Tibial artery (tissue), 4 donors: ENCODE data around the gene TEAD2.
"Not testable (repeated sequence)": the region's sequence is repeated elsewhere in the genome, so short reads cannot be mapped to it uniquely, and the experiment has no call there.

ENCODE experiments used
- DNase-seq, 2 donors: peaks; one replicate each; pipeline ENCODE4 v3.0.0-alpha.2; 2019
- H3K27ac ChIP-seq, 2 donors: fragments of 200-600 bp; sonication (generic) in 1 of 2; 1 replicate in 1 of 2; 2 replicates in 1 of 2; pipeline ENCODE4 v1.5.1; 2018 to 2019; ENCODE audit warnings: mild to moderate bottlenecking in 1 of 2
- H3K27me3 ChIP-seq, 2 donors: fragments of 200-600 bp; sonication (generic) in 1 of 2; one replicate each; pipeline versions ENCODE4 v1.5.1 to v1.6.0; 2016 to 2019
- H3K36me3 ChIP-seq, 3 donors: fragments of 200-600 bp; sonication (generic) in 2 of 3; one replicate each; pipeline ENCODE4 v1.5.1; 2016 to 2019; ENCODE audit warnings: mild to moderate bottlenecking in 2 of 3
- H3K4me1 ChIP-seq, 4 donors: fragments of 200-600 bp; sonication (generic) in 2 of 4; 1 replicate in 3 of 4; 2 replicates in 1 of 4; pipeline ENCODE4 v1.5.1; 2016 to 2019
- H3K4me3 ChIP-seq, 2 donors: fragments of 200-600 bp; sonication (generic) in 1 of 2; 1 replicate in 1 of 2; 2 replicates in 1 of 2; pipeline ENCODE4 v1.5.1; 2018 to 2019; ENCODE audit warnings: mild to moderate bottlenecking in 2 of 2
- H3K9me3 ChIP-seq, 3 donors: fragments of 200-600 bp; sonication (generic) in 1 of 3; one replicate each; pipeline ENCODE4 v1.5.1; 2016 to 2019
- CTCF ChIP-seq, 2 experiments: fragments of 200-600 bp in 1 of 2; fragments of 450-650 bp in 1 of 2; IDR thresholded peaks; one replicate each; pipeline ENCODE4 v1.5.1; 2017 to 2019; ENCODE audit warnings: antibody characterized with exemption in 2 of 2, mild to moderate bottlenecking in 1 of 2, moderate library complexity in 1 of 2
- intact Hi-C: fragments of 100-400 bp; cut with DNase I; formaldehyde crosslinking; loops from one replicate; pipeline ENCODE4 v1.15.0; 2023; ENCODE audit warnings: low total_unique reads

The TEAD2 gene

GRCh38 chr19:49380391-49380790, 18.2 kb upstream of the TEAD2 start:
- Histone ChIP-seq H3K36me3 (no peaks in the 10 kb centered on the region), H3K27me3 (peaks cover 0 to 21% of the 10 kb centered on the region in 2 donors), H3K9me3 (peaks cover 0 to 14% (median 10%) of the 10 kb centered on the region in 3 donors), H3K4me1 (no peaks in the 10 kb centered on the region), H3K27ac (no peak overlapping the region), H3K4me3 (no peak overlapping the region)
- intact Hi-C loops, result no loop called here
- no peak for TF ChIP-seq CTCF (IDR thresholded peaks at IDR 0.05)
- DNase-seq, result no peak

- TF ChIP-seq CTCF (IDR thresholded peaks at IDR 0.05), result no peak
- intact Hi-C loops, result no loop called here
- Histone ChIP-seq H3K9me3 (peaks cover 0 to 14% (median 10%) of the 10 kb centered on the region in 3 donors), H3K27me3 (peaks cover 0 to 20% of the 10 kb centered on the region in 2 donors), H3K4me1 (no peaks in the 10 kb centered on the region), H3K27ac (no peak overlapping the region), H3K4me3 (no peak overlapping the region), H3K36me3 (no peaks in the 10 kb centered on the region)
- DNase-seq, result no peak
Measured at GRCh38 chr19:49378512-49378911, 16.3 kb upstream of the TEAD2 start.

- Histone ChIP-seq H3K27me3 (peaks cover 0 to 23% of the 10 kb centered on the region in 2 donors), H3K4me1 (no peaks in the 10 kb centered on the region), H3K27ac (no peak overlapping the region), H3K4me3 (no peak overlapping the region), H3K9me3 (peaks cover 0 to 10% (median under 1%) of the 10 kb centered on the region in 3 donors), H3K36me3 (peaks cover 0 to 2% (median 0%) of the 10 kb centered on the region in 3 donors)
- DNase-seq, result no peak
- intact Hi-C loops, result no loop called here
- TF ChIP-seq CTCF (IDR thresholded peaks at IDR 0.05), result no peak
Measured at GRCh38 chr19:49374665-49375434, 12.6 kb upstream of the TEAD2 start.

- Histone ChIP-seq H3K9me3 (peaks cover 0 to 26% (median 13%) of the 10 kb centered on the region in 3 donors), H3K27me3 (peaks cover 0 to 23% of the 10 kb centered on the region in 2 donors)
- intact Hi-C loops, H3K4me1 ChIP-seq, H3K36me3 ChIP-seq, H3K4me3 ChIP-seq, H3K27ac ChIP-seq, DNase-seq: not testable (repeated sequence)
Measured at GRCh38 chr19:49373174-49373573, 11.0 kb upstream of the TEAD2 start.

- Histone ChIP-seq H3K27me3 (peaks cover 0 to 14% of the 10 kb centered on the region in 2 donors), H3K9me3 (peaks cover 0 to 26% (median 13%) of the 10 kb centered on the region in 3 donors), H3K27ac (no peak overlapping the region), H3K4me1 (no peaks in the 10 kb centered on the region), H3K4me3 (no peak overlapping the region), H3K36me3 (peaks cover 0 to 7% (median 0%) of the 10 kb centered on the region in 3 donors)
- TF ChIP-seq CTCF (IDR thresholded peaks at IDR 0.05), result no peak
- no peak for DNase-seq
- intact Hi-C loops, result no loop called here
Measured at GRCh38 chr19:49371184-49371583, 9.0 kb upstream of the TEAD2 start.

GRCh38 chr19:49368711-49369358, 6.6 kb upstream of the TEAD2 start:
- Histone ChIP-seq H3K27me3 (peaks cover 0 to 10% of the 10 kb centered on the region in 2 donors), H3K9me3 (peaks cover 0 to 26% (median 13%) of the 10 kb centered on the region in 3 donors), H3K36me3 (peaks cover 0 to 7% (median 0%) of the 10 kb centered on the region in 3 donors), H3K4me1 (peaks cover 2 to 3% (median 2%) of the 10 kb centered on the region in 4 donors), H3K27ac (no peak overlapping the region), H3K4me3 (no peak overlapping the region)
- TF ChIP-seq CTCF (IDR thresholded peaks at IDR 0.05), result no peak
- intact Hi-C loops, result no loop called here
- no peak for DNase-seq
